NCI-H146 treated with DMSO at 0.1 percent for 48 hours (cell line): ENCODE data around the gene KRTAP10-11.
"Not testable (repeated sequence)": the region's sequence is repeated elsewhere in the genome, so short reads cannot be mapped to it uniquely, and the experiment has no call there.

Experiments used
- DNase-seq: peaks from one replicate; lab custom pipeline; 2025; ENCODE audit not compliant: unreplicated experiment; lab: John Stamatoyannopoulos, UW

KRTAP10-11 gene

DNA sequence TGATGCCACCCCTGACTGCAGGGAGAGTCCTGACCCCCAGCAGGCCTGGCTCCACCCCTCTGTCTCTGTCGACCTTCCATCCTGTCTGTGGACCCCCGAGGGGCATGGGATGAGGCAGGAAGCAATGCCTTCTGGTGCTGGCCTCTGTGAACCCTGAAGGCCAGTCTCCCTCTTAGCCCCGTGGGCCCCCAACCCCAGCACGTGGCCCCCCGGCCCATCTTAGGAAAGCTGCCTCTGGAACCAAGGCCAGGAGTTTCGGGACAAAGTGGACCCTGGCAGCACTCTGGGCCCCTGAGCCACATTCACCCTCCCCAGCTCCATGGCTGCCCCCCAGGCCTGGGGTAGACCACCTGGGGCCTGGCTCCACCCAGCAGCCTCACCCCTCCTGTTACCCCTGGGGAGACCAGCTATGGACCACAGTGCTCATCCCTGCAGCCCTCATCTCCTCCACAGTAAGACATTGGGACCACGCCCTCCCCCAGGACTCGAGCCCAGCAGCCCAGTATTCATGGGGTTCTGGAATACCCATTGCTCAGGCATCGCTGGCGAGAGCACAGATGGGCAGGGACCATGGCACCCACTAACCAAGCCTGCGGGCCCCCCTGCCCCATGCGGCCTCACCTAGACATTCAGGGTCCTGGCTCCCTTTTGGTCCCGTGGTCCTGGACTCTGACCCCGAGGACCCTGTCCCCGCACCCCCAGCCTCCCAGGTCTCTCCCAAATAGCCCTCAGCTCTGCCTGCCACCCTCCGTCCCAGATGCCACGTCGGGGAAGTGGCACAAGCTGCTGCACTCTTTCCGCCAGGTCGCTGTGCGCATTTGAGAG lies 7.5 kb upstream of the KRTAP10-11 start:
- DNase-seq: not testable (repeated sequence)

DNA sequence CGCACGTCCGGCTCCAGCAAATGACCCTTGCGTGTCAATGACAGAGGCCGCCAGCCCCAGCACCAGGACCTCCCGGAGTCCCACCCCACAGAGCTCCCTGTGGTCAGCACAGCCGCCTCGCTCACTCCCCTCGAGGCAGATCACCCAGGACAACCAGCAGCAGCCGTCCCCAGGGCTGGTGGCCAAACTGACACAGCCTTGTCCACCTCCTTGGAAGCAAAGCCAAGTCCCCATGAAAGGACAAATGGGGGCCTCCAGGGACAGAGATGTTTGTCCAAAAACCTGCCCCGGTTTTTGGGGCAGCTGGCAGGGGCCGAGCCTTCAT lies 6.9 kb upstream of the KRTAP10-11 start:
- DNase-seq: no peak

DNA sequence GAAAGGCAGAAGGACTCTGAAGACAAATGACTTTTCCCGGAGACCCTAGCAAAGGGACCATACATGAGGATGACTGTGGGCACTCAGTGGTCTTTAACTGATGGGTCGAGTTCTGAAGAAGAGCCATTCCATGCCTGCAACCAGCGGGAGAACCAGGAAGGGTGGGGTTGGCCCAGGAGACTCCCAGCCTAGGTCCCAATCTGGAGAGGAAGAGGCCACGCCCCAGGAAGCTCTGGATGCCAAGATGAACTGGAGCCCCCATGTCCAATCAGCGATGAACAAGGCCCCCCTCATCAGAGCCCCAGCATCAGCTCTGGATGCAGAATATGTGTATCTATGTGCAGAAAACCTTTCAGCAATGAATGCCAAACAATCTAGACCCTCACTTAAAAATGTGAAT lies 5.5 kb upstream of the KRTAP10-11 start:
- DNase-seq: no peak

DNA sequence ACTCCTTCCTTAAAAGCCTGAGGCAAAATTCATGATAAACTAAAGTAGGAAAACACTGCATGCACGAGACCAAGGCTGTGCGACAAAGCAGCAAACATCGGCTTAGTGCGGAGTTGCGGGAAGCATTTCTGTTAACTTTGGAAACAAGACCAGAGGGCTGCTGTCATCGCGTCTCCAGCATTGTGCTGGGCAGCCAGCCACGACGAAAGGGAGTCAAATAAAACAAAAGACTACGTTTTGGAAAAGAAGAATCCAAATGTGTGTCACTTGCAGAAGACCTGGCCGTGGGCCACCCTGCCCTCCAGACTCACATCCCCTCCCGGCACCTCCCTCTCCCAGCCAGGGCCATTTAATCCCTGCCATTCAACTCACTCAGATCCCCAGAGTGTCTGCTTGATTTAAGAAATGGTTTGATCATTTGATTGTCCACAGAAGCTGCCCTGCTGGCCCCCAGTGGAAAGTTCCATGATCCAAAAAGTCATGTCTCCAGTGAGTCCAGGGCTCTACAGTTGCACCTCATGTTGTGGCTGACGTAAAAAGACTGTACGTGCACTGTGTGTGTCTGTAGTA lies 2.4 kb upstream of the KRTAP10-11 start:
- no peak for DNase-seq

DNA sequence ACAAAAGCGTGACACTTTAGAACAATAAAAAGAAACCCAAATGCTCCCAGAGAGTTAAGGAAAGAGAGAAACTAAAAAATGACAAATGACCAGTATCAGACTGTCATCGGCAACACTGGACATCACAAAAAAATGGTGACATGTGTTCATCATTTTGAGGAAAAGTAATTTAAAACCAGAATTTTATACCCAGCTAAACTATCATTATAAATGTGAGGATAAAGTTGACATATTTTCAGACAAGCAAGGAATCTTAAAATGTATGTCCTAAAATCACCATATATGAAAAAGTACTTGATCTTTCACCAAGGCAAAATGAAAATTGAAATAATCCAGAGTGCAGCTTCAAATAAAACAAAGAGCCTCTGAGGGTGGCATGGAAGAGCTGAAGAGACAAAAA lies 1.3 kb upstream of the KRTAP10-11 start:
- DNase-seq: no peak

DNA sequence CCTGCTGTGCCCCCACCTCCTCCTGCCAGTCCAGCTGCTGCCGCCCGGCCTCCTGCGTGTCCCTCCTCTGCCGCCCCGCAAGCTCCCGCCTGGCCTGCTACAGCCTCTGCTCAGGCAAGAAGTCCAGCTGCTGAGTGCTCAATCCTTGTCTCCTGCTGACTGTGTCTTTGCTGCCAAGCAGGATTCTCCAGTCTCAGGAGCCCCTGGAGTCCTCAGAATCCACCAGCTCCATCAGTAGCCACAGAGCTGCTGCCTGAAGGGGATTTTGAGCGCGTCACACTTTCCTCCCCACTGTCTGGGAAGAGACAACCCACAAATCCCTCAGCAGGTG lies 973 bp downstream of the KRTAP10-11 start:
- no peak for DNase-seq

DNA sequence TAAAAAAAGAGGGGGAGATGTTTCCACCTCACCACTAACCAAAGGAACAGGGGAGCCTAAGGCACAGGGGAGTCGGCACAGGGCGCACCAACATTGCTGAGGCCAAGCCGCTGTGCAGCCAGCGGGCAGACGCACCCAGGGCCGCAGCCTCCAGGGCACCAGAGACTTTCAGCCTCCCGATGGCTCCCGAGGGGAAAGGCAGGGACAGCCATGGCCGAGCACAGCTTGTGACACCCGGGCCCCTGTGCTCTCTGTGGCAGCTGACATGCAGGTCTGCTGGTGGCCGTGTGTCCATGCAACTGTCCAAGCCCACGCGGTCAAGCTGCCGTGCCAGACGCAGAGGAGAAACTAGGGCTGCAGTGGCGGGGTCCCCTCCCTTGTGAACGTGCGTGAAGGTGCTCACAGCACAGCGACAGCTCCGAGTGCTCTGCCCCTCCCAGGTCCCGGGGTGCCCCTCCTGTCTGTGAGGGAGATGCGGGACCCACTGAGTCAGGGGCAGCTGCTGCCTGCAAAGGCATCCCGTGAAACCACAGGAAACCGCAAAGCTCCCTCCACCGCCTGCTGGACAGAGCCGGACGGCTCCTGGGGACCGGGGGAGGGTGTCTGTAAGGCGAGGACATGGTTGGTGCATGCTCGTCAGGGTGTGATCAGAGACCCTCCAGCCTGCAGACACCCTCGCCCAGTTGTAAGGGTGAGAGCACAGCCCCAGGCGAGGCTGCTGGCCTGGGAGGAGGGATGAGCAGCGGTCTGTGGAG lies 2.5 kb downstream of the KRTAP10-11 start:
- no peak for DNase-seq

DNA sequence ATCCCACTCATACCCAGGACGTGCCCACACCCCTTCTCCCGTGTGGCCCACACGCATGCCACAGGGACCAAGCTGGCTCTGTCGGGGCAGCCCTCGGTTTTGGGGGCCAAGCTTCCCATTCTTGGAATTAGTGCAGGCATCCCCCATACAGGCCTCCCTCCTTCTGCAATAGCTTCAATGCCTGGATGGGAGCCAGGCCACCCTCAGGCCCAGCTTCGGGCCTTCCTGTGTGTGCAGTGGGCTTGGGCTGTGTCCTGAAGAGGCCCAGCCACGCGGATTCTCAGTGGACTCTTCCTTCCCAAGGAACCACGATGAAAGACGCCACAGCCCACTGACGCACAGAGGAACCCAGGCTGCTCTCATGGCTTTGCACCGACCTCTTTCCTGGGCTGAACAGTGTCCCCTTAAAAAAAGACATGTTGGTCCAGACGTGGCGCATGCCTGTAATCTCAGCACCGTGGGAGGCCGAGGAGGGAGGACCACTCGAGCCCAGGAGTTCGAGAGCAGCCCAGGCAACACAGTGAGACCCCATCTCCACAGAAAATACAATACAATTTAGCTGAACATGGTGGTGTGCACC lies 3.4 kb downstream of the KRTAP10-11 start:
- DNase-seq: no peak

DNA sequence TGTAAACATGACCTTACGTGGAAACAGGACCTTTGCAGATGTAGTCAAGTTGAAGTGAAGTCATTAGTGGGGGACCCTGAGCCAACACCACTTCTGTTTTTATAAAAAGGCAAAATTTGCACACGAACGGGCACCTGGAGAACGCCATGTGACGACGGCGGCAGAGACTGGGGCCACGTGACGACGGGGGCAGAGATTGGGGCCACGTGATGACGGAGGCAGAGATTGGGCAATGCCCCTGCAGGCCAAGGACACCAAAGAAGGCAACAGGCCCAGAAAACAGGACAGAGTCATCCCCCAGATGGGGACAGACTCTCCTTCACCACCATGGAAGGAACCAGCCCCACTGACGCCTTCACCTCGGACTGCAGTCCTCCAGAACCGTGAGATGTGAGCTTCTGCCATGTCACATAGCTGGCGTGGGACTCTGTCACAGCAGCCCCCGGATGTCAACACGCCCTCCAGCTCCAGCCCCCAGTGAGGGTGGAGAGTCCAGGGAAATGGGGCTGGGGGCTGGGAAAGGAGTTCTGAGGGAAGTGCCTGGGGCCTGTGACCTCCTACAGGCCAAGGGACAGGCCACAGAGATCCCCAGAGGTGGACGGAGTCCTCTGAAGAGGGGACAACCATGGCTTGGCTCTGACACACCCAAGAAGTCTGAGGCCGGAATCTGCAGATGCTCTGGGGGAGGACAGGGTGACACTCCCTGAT lies 4.2 kb downstream of the KRTAP10-11 start:
- no peak for DNase-seq

DNA sequence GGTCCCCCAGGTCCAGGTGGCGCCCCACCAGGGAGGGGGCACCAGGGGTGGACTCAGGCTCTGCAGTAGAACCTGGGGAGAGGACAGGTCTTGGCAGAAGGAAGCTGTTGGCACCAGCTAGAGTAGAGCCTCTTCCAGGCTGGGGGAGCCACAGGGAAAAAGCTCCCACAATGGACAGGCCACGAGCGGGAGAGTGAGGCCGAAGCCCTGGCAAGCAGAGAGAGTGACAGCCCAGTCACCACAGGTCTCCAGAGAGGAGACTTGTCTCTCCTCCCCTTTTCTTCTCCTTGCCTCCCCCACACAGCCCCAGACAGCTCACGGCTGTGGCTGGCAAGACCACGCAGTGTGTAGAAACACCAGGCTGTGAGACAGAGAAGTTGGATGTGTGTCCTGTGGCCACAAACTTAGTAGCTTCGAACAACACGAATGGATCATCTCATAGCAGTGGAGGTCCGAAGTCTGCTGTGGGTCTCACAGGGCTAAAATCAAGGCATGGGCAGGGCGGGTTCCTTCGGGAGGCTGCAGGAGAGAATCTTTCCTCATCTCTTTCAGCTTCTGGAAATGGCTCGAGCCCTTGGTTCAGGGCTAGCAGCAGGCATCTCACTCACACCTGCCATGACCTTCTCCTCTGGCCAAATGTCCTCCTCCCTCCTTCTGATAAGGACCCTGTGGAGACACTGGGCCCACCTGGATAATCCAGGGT lies 4.9 kb downstream of the KRTAP10-11 start:
- no peak for DNase-seq

DNA sequence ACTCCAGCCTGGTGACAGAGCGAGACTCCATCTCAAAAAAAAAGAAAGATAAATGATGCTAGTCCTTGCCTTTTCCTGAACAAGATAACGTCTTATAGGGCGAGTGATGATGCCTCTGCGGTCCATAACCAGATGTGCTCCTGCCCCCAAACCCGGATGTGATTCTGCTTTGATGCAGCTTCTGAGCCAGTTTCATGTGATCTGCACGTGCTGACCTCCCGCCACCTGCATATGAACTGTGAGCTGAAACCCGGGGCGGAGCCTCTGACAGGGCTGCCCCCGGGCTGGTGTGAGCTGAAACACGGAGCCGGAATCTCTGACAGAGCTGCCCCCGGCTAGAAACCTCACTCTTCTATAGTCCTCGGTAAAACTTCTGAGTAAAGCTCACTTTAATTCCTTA lies 6.9 kb downstream of the KRTAP10-11 start:
- DNase-seq: no peak

DNA sequence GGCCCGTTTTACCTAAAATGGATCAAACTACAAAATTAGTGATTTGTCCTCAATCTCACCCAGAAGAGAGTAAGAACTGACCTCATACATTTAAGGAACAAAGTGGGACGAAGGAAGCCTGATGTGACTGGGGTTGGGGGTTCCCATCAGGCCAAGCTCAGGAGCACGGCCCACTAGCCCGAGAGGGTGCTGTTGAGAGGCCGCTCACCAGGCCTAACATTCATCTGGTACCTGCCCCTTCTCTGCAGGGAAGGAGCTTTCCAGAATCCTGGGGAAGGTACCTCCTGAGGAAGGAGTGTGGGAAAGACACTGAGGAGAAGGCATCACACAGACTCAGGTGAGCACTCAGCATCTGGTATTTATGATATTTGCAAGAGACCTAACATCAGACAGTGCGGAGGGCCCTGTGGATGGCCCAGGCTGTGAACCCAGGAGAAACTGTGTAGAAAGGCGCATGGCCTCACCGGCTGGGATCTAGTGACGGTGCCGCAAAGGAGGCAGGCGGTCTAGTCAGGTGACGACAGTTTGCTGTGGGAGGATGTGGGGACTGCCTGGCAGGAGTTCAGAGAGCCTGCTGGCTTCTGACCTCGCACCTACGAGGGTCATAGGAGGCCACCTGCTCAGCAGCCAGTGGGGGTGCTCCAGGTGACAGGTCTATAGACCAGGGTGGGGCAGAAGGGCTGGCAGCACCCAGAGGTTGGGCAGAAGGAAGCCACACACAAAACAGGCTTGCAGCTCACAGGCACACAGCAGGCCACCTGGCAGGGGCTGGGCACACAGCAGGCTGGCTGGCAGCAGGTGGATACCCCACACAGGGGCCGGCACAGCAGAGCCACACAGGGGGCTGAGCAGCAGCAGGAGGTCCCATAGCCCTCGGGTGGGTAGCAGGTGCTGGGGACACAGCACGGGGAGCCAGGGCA lies 7.7 kb downstream of the KRTAP10-11 start:
- peak; percentile 23 for DNase-seq

DNA sequence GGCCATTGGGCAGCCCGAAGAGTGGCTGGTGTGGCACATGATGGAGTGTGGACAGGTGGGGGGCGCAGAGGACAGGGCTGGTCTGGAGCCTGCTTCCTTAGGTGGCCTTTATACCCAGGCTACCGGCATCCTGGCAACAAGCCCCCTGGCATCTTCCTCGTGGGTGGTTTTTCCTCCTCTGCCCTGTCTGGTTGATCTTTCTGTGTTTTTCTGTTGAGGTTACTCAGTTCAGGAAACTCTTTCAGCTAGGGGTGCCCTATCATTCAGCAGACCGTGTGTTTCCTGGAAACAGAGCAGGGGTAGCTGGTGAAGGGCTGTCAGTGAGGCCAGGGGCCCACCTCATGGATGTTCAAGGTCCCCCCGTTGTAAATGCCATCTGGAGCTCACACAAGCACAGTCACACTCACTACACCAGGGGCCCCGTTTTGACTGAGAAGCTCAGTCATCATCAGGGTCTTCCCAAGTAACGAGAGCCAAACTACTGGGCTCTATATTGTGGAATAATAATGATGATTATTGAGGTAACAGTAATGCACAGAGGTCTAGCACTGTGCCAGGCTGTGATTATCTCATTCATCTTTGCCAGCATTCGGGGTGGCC lies 8.5 kb downstream of the KRTAP10-11 start, which contains the start of gene KRTAP12-4:
Gene KRTAP12-4 (minus strand): TSS at position 84 of the 600 bp plus-strand sequence. CDS start 45 bp downstream, at position 39.
- DNase-seq: no peak

DNA sequence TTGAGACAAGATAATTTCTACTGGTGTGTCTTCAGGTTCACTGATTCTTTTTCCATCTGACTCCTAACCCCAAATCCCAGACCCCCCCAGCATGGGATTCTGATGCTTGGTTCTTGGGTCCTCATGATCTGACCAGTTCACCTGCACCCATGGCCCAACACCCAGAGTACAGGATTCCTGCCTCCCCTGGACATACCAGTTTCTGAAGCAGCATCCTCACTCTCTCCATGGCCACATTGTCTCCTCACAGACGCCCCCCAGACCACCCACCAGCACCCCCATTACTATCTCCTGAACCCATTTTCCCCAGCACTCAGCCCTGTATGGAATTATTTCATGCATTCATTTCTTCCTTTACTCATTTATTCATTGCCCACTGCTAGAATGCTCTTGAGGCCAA lies 10.7 kb downstream of the KRTAP10-11 start:
- no peak for DNase-seq

DNA sequence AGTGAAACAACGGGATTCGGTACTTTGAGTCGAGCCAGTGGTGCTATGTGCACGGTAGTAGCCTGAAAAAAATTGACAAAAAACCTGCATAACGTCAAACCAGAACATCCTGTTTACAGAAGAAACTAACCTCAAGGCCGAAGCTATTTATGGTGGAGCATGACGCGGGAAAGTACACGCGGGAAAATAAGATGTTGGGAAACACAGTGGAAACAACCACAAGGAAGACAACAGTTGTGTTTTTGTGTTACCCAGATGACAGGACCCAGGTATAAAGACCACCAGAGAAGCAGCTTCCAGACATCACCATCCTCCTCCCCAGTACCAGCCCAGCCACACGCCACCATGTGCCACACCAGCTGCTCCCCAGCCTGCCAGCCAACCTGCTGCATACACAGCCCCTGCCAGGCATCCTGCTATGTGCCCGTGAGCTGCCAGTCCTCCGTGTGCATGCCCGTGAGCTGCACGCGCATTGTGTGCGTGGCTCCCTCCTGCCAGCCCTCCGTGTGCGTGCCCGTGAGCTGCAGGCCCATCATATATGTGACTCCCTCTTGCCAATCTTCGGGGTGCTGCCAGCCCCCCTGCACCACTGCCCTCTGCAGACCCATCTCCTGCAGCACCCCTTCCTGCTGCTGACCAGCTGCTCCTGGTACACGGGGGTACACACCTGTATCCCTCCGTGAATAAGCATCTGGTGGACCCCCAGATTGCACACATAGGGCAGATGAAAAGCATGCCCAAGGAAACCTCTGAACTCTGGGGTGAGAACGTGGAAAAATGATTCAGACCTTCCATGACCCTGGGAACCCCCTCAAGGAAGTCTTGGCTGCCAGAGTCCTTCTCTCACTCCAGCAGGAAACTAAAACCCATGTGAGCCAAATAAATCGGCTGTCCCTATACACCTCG lies 11.7 kb downstream of the KRTAP10-11 start, which contains the start of gene KRTAP12-3:
Gene KRTAP12-3 (plus strand): TSS at position 298 of the 906 bp plus-strand sequence. CDS start 48 bp downstream, at position 346.
- no peak for DNase-seq

DNA sequence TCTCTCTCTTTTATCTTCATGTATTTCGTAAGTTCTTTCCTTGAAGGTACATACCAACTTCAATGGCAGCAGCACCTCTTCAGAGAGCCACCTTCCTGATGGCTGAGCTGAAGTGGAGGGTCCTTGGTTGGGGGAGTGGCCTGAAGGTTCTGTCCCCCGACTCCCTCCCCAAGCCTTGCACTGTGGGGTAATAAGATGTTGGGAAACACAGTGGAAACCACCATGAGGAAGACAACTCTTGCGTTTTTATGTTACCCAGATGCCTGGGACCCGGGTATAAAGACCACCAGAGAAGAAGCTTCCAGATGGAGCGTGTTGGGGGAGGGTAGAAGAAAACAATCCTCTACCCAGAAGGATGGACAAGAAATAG lies 12.3 kb downstream of the KRTAP10-11 start:
- no peak for DNase-seq

DNA sequence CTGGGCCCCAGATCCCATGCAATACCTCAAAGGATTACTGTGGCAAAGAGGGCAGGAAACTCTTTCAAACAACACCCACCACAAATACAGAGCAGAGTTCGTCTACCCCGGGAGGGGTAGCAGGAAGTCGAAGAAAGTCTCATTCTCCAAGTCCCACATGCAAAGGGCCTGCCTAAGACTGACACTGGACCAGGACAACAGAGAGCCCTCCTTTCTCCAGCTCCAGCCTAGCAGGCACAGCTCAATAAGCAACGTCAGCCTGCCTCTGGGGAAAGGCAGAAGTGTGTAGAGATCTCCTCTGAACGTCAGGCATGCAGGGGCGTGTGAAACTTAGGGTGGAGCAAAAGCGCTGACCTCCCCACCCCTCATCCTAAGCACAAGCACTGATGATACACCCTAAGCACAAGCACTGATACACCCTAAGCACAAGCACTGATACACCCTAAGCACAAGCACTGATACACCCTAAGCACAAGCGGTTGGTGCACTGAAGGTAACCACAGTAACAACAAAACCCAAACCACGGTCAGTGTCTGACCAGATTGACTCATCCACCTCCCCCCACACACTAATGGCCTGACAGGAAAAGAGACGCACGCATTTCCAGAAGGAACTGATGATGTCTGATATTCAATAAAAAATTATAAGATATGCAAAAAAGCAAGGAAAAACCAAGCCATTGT lies 12.8 kb downstream of the KRTAP10-11 start:
- no peak for DNase-seq
